Measurements from ENCODE around the gene ADAM12. TPM values are rescaled to one million over a fixed set of nuclear protein-coding genes. Genes with fewer than 3 reads are reported as not detected.

ADAM12 gene
- total RNA-seq, 1 experiment from 2014 or later = not detected

- no peaks in the 10 kb centered on the region for H3K9me3 ChIP-seq (ENCODE audit: control insufficient read depth in 1 of 2, insufficient read depth in 1 of 2, low read depth in 1 of 2, low read length in 2 of 2)
- H3K4me1 ChIP-seq (ENCODE audit: control insufficient read depth in 1 of 2, insufficient read depth in 2 of 2, low read length in 2 of 2) = peaks cover 0 to under 1% of the 10 kb centered on the region in 2 experiments; a peak in 1 of 4 replicates
- TF ChIP-seq POLR2AphosphoS5 (IDR thresholded peaks at IDR 0.05; ENCODE audit: low read depth, low read length) = no peak
- TF ChIP-seq ZBTB33 (IDR thresholded peaks at IDR 0.05; ENCODE audit: extremely low read depth, insufficient replicate concordance, low read length) = no peak
- no peak for TF ChIP-seq EZH2 (IDR thresholded peaks at IDR 0.05)
- H2AFZ ChIP-seq (ENCODE audit: low read depth, low read length, poor library complexity, severe bottlenecking) = no peak overlapping the region
- no peak overlapping the region for H3K27ac ChIP-seq (ENCODE audit: low read depth, low read length)
- H3K27me3 ChIP-seq (ENCODE audit: insufficient read depth, low read length) = no peaks in the 10 kb centered on the region
- ChIA-PET CTCF (no interaction called here), POLR2A (no interaction called here), RAD21 (ENCODE audit: low non-redundant PET in 1 of 2, low total read pairs in 2 of 2, uncharacterized antibody in 2 of 2, unreplicated experiment in 2 of 2) (no interaction called here)
- intact Hi-C loops (cut with micrococcal nuclease) = no loop called here
- ATAC-seq = no peak
- DNase-seq (ENCODE audit: low read depth, low spot score) = no peak
- H4K20me1 ChIP-seq (ENCODE audit: insufficient read depth) = no peaks in the 10 kb centered on the region
- no peak overlapping the region for H3K9ac ChIP-seq (ENCODE audit: low read length)
- no peaks in the 10 kb centered on the region for H3K79me2 ChIP-seq (ENCODE audit: insufficient read depth, low read length)
- peaks cover 4% of the 10 kb centered on the region; the same call in 1 of the 2 replicates for H3K9me2 ChIP-seq (ENCODE audit: insufficient read depth)
- BruUV-seq (replicated peaks) = no TSS peak
- H3K4me3 ChIP-seq (replicated peaks in 1 of 2; ENCODE audit: low read depth in 1 of 2, low read length in 2 of 2) = no peak overlapping the region
- H3K4me2 ChIP-seq (ENCODE audit: low read length) = no peak overlapping the region
- H3K36me3 ChIP-seq (ENCODE audit: control insufficient read depth in 1 of 2, insufficient read depth in 2 of 2, low read length in 2 of 2) = no peaks in the 10 kb centered on the region
Measured at GRCh38 chr10:126124668-126125349, 263.5 kb downstream of the ADAM12 start.

GRCh38 chr10:126124046-126124445 is 264.2 kb downstream of the ADAM12 start:
- Histone ChIP-seq H3K79me2 (ENCODE audit: insufficient read depth, low read length) (no peaks in the 10 kb centered on the region), H2AFZ (ENCODE audit: low read depth, low read length, poor library complexity, severe bottlenecking) (no peak overlapping the region), H3K4me2 (ENCODE audit: low read length) (no peak overlapping the region), H3K9ac (ENCODE audit: low read length) (no peak overlapping the region), H3K27ac (ENCODE audit: low read depth, low read length) (no peak overlapping the region), H4K20me1 (ENCODE audit: insufficient read depth) (no peaks in the 10 kb centered on the region), H3K27me3 (ENCODE audit: insufficient read depth, low read length) (no peaks in the 10 kb centered on the region), H3K9me2 (ENCODE audit: insufficient read depth) (peaks cover 4% of the 10 kb centered on the region; the same call in 1 of the 2 replicates), H3K4me3 (replicated peaks in 1 of 2; ENCODE audit: low read depth in 1 of 2, low read length in 2 of 2) (no peak overlapping the region), H3K4me1 (ENCODE audit: control insufficient read depth in 1 of 2, insufficient read depth in 2 of 2, low read length in 2 of 2) (peaks cover 0 to 5% of the 10 kb centered on the region in 2 experiments; a peak in 1 of 4 replicates), H3K36me3 (ENCODE audit: control insufficient read depth in 1 of 2, insufficient read depth in 2 of 2, low read length in 2 of 2) (no peaks in the 10 kb centered on the region), H3K9me3 (ENCODE audit: control insufficient read depth in 1 of 2, insufficient read depth in 1 of 2, low read depth in 1 of 2, low read length in 2 of 2) (no peaks in the 10 kb centered on the region)
- RAD21 ChIA-PET (ENCODE audit: low non-redundant PET in 1 of 2, low total read pairs in 2 of 2, uncharacterized antibody in 2 of 2, unreplicated experiment in 2 of 2) = no interaction called here
- intact Hi-C loops (cut with micrococcal nuclease) = no loop called here
- CTCF ChIA-PET = no interaction called here
- DNase-seq (ENCODE audit: low read depth, low spot score) = no peak
- POLR2A ChIA-PET = no interaction called here
- no peak for ATAC-seq
- no TSS peak for BruUV-seq (replicated peaks)
- TF ChIP-seq TCF7L2 (IDR thresholded peaks at IDR 0.05; ENCODE audit: borderline replicate concordance, extremely low read depth, insufficient read depth, insufficient read length) (no peak), EGR1 (IDR thresholded peaks at IDR 0.05; ENCODE audit: low read depth) (no peak), CBX3 (IDR thresholded peaks at IDR 0.05; ENCODE audit: low read depth) (no peak), EZH2 (IDR thresholded peaks at IDR 0.05) (no peak), CTCF (IDR thresholded peaks at IDR 0.05 in 2 of 3, conservative IDR thresholded peaks at IDR 0.05 in 1 of 3; ENCODE audit: borderline replicate concordance in 1 of 3, insufficient read depth in 1 of 3, low read depth in 2 of 3, low read length in 2 of 3) (no peak), ZBTB33 (IDR thresholded peaks at IDR 0.05; ENCODE audit: extremely low read depth, insufficient replicate concordance, low read length) (no peak), RAD21 (IDR thresholded peaks at IDR 0.05; ENCODE audit: low read depth) (no peak), ATF3 (IDR thresholded peaks at IDR 0.05) (no peak)
